ENCODE results near the gene REEP3.

DNA sequence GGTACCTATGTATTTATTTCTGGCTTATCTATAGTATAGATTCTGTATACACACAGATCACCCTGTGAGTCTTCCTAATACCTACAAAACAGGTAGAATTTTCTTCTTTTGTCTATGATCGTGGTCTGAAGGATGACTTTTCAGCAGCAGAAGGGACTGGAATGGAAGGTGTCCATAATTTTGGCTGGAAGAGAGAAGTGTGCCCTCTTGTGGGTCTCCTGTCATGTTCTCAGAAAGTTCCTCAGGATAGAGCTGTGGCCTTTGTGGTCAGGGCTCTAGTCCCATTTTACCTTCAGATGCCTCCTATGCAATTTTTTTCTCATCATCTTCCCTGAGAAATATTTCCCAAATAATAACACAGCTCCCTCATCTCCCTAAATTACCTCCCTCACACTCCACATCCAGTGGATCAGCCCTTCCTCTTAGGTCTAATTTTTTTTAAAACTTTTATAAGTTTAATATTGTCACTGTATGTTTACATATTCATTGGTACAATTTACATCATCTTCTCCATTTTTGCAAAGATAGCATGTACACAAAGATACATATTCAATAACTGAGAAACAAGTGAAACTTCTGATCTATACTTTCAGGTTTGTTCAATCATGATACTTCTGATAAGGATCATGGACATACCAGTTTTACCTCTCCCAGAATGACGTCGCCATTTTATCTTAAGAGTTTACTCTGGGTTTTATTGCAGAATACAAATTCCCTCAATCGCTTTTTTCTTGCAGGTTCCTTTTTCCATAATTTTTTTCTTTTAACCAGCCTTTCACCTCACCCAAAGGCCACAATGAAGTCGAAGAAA lies 112.7 kb downstream of the REEP3 start:
- TF ChIP-seq, protein P1, sequence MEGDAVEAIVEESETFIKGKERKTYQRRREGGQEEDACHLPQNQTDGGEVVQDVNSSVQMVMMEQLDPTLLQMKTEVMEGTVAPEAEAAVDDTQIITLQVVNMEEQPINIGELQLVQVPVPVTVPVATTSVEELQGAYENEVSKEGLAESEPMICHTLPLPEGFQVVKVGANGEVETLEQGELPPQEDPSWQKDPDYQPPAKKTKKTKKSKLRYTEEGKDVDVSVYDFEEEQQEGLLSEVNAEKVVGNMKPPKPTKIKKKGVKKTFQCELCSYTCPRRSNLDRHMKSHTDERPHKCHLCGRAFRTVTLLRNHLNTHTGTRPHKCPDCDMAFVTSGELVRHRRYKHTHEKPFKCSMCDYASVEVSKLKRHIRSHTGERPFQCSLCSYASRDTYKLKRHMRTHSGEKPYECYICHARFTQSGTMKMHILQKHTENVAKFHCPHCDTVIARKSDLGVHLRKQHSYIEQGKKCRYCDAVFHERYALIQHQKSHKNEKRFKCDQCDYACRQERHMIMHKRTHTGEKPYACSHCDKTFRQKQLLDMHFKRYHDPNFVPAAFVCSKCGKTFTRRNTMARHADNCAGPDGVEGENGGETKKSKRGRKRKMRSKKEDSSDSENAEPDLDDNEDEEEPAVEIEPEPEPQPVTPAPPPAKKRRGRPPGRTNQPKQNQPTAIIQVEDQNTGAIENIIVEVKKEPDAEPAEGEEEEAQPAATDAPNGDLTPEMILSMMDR (IDR thresholded peaks at IDR 0.05 in 4 of 5, conservative IDR thresholded peaks at IDR 0.05 in 1 of 5): peak in 1 of 5 experiments; percentile 32
- no peak for TF ChIP-seq POLR2A (IDR thresholded peaks at IDR 0.05)
